ENCODE measurements around the gene DSP.

Gene DSP

DNA sequence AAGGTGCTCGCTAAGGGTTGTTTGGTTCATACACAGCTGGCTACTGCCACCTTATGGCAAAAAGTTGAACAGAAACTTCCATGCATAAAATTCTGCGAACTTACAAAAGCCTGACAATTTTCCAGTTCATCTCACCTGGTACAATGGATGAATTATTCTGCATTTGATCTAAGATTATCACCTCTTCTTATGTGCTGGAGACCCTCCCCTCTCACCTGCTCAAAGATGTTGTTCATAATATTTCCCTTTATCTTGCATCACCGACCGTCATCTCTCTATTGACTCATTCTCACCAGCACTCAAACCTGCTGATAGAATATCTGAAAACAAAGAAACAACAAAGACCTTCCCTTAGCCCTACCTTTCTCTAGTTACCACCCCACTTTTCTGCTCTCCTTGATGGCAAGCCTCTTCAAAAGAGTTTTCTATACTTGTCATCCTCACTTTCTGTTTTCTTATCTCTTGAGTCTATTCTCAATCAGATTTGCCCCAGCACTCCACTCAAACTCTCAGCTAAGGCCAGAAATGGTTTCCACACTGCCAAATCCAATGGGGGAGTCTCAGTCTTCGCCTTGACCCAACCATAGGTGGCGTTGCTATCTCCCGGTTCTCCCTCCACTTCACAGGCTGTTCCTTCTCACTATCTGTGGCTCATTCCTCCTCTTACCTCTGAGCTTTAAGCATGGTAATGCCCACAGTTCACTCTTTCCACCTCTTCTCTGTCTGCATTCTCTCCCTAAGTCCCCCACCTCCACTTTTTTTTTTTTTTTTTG, 74.3 kb downstream of the DSP start:
- DNase-seq = peak; percentile 58

DNA sequence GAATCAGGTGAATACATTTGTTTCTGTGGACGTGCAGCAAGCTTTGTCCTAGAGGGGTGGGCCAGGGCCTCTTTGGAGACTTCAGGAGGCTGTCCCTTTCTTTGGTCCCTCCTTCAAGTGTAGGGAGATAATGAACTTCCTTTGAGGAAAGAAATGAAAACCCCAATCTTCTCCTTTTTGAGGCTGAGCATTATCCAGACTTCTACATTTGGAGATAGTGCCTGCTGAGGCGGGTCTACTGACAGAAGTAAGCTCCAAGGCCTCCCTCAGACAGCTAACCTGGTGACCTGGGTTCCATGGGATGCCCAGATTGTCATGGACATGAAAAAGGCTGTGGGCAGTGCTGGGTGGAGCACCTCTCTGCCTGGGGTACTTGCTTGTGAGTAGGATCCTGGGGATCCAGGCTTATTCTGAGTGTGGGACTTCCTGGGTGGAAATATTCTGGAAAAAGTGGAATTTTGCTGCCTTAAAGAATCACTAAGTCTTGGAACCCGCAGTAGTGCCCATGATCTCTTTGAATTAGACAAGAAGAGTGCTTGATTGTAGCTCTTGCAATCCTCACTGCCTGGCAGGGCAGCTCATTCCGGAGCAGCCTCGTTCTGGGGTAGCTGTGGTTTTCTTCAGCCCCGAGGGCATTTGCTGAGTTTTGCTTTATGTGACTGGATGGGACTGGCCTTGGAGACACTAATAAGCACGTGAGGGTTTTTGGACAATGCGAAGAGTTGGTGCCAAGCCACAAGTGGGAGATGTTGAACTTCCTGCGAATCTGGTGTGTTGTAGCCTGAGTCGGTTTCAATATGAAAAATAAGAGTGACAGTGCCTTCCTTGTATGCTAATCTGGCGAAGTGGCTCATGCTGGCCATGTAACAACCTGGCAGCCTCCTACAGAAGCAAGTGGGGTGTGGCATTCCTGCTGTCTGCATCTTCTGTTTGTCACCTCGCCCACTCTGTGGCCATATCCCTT, 76.6 kb downstream of the DSP start:
- DNase-seq = peak; percentile 37

DNA sequence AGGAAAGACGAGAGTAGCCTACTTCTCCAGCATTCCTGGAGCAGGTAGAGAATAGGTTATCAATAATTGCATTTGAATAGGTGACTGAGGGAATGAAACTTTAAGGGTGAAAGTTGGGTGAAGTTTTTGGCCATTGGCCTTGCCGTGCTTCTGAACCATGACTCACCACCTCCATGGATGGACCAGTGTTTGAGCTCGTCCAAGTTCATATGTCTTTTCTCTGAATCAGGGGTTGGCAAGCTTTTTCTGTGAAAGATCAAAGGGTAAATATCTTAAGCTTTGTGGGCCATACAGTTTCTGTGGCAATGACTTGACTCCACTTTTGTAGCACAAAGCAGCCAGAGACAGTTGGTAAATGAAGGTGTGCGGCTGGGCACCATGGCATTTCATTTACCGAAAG, 80.3 kb downstream of the DSP start:
- DNase-seq = no peak

DNA sequence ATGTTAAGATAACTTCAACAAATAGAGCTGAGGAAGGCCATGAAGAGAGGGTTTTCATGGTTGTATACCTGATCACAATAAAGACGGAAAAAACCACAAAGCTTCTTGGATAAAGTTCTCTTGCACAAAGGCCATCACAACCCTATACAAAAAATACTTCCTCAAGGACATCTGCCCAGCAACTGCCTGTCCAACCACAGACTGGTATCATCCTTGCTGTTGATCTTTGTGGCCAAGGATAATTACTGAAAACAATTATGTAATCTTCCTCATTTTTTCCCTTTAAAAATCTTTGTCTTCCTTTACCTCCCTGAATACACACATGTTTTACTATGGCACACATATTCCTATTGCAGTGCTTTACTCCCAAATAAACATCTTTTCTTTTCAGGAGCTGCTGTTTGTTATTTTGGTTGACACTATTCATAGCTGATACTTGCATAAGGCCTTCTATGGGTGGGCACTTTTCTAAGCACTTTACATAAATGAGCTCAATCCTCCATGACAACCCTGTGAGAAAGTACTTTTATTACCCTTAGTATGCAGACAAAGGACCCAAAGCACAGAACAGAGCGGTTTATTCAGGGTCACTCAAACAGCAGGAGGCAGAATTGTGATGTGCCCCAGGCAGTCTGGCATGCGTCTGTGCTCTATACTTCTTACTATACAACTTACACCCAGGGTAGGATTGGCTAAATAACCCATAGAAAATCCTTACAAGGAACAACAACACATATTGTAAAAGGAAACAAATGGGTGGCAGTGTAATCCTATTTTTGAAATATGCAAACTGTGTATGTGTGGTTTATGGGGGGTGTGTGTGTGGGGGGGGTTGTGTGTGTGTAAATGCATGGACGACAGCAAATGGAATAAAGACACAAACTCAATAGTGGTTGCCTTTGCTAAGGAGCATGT, 83.6 kb downstream of the DSP start:
- DNase-seq = no peak

DNA sequence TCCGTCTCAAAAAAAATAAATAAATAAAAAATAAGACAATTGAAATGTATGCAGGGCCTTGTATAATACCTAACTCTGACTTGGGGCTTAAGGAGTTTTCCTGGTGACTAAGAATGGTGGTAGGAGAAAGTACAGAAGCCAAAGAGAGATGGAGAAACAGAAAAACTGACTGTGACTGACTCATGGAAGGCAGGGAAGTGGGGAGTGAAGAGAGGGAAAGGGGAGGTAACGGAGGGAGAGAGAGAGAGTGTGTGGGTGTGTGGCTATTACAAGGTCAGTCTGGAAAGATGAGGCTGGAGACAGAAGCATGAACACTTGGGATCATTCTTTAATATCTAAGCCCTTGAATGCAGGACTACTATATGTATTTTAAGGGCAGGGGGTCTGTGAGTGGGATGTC, 87.0 kb downstream of the DSP start:
- peak; percentile 50 for DNase-seq

DNA sequence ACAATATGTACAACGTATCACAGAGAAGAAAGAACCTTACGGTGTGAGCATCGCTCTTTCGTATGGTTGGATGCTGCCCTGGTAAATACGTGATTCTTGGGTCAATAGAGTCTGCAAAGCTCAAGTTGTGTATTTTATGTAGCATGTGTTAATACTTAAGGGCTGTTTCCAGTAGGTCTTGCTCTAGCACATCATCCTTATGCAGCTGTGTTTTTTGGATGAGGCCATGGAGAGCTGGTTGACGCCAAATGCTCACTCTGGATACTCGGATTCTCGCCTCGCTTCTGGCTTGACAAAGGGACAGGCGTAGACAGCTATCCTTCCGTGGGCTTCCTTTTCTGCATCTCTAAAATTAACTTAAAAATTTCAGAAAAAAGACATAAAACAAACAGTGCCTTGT, 87.4 kb downstream of the DSP start:
- no peak for DNase-seq

DNA sequence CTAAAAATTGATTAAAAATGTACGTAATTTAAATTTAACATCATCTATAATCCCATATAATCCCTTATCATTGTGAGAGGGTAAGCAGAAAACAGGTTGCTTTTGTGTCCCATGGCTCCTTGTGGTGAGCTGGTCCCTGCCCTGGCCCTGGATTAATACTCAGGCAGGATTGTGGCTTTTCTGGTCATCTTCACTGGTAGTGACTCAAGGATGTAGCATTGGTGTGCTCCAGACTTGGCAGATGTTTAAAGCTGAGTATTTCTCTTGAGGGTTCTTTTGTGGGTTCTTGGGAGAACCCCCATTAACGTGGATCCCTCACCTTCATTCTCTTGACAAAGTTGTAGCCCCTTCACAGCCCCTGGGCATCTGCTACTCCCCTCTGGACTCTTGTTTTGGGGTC, 87.8 kb downstream of the DSP start:
- no peak for DNase-seq

DNA sequence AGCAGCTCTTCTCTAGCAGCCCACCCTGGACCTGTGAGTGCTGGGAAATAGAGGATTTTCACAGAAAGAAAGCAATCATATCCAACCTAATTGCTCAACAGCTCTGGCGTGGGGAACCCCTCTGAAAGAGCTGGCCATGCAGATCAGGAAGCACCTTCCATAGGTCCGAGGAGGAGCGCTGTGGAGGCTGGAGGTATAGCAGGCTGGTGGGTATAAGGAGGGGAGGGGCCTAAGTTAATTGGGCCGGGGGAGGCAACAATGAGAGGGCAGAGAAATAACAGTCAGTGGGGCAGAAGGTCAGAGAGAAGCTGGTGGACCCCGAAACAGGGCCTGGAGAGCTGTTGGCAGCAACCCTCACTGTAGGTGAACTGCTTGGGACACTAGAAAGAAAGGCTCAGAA, 89.3 kb downstream of the DSP start:
- no peak for DNase-seq

DNA sequence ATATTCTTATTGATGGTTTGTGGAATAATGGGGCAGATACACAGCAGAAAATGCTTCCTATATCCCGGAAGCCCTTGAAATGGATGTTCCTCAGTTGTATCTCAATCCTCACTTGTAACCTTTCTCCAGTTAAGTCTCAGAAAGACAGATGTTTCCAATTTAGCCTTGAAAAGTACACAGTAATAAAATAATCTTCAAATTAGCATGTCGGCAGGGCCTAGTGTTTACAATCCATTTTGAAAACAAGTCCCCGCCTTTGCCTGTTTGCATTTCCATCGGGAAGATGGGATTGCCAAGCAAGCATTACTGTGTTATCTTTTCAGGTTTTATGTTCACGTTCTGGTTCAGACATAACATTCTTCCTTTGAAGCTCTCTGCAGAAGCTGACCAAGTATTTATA, 90.0 kb downstream of the DSP start:
- DNase-seq = no peak

DNA sequence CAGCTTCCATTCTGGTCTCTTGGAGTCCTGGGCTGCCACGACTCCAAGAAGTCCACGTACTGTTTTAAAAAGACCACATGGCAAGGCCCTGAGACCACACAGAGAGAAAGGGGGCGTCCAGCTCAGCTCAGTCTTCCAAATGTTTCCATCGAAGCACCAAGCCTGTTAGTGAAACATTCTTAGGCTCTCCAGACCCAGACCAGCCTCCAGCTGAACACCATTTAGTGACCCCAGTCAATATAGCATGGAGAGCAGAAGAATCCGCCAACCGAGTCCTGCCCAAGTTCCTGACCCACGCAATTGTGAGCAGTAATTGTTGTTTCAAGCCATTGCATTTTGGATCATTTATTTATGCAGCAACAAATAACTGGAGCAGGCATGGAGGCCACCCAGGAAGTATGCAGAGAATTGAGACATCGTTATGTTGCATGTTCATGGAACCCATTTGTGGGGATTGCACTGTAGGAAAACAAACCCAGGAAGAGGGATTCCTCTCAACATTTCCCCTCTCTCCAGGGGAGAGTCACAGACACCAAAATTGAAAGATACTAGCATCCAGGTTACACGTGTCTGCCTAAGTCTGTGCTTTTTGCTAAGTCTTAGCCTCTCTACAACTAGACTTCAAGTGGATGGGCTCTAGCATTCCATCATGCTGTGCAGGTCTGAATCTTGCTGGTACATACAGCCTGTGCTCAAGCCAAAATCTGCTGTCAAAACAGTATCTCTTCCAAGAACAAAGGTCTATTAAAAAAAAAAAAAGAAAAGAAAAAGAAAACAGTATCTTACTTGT, 91.2 kb downstream of the DSP start:
- no peak for DNase-seq

DNA sequence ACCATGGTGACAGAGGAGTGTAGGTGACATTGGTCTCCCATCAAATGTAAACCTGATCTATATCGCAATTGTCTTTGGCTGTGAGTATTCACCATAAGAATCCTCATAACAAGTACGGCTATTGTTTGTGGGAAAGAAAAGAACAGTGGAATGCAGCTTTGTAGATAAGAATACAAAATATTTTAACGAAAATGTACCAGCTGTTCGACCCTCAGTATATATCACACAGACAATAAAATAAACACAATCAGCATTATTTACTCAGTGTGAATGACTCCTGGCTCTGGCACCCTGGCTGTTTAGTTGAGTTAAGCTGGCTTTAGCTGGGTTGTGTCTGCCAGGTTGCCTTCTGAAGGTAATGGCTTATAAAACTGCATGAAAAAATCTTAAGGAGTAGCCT, 91.9 kb downstream of the DSP start:
- DNase-seq = no peak

DNA sequence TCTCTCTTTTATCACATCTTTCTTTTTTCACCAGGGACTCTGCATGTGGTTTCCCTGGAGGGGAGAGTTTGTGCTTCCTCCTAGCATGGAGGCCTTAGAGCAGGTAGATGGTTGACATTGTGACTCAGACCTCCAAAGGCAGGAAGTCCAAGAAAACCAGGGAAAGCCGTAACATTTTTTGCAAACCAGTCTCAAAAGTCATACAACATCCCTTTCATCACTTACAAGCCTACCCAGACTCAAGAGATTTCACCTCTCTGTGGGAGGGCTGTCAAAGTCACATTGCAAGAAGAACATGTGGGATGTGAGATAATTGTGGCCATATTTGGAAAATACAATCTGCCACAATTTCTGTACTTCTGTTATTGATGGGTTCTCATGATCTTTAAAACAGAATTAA, 94.7 kb downstream of the DSP start:
- DNase-seq = peak; percentile 68

Data from fibroblast of skin of right biceps (primary cell).